BE2C (cell line): ENCODE measurements around the gene SPATA19.
"Not testable (repeated sequence)": the region's sequence is repeated elsewhere in the genome, so short reads cannot be mapped to it uniquely, and the experiment has no call there.

Experiments used
- DNase-seq: peaks from one replicate; pipeline ENCODE4 v3.0.0-alpha.2; 2020
- H3K27me3 ChIP-seq: fragments of 250-450 bp; sonication (Bioruptor Pico); 2 replicates; pipeline ENCODE4 v1.5.1; 2020; ENCODE audit warnings: mild to moderate bottlenecking
- H3K36me3 ChIP-seq: fragments of 250-450 bp; sonication (Bioruptor Pico); 2 replicates; pipeline ENCODE4 v1.5.1; 2020; ENCODE audit warnings: mild to moderate bottlenecking
- H3K4me1 ChIP-seq: fragments of 250-450 bp; sonication (Bioruptor Pico); 2 replicates; pipeline ENCODE4 v1.5.1; 2020
- H3K4me3 ChIP-seq: 2 replicates; pipeline ENCODE4 v1.5.1; 2011; ENCODE audit warnings: low read depth, low read length
- H3K9me3 ChIP-seq: fragments of 250-450 bp; sonication (Bioruptor Pico); 2 replicates; pipeline ENCODE4 v1.5.1; 2020
- TF ChIP-seq, protein P1 (sequence below): IDR thresholded peaks from 2 replicates; pipeline ENCODE4 v1.5.1; 2012; ENCODE audit warnings: mild to moderate bottlenecking, low read depth, low read length

SPATA19 gene

DNA sequence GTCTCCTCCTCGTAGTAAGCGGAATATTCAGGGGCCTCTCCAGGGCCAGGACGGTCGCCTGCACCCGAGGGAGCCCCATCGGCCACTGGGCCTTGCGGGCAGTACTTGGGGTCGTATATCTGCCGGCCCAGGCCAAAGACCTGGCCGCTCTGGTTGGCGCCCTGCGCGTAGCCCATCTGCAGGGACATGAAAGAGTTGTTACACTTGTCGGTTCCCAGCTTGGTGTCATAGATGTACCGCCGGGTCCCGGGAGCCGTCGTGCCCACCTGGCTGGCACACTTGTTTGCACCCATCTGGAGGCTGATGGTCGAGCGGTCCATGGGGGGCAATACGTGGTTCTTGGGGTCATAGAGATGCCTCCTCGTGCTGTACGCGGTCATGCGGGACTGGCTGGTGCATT, 19.4 kb upstream of the SPATA19 start:
- H3K9me3 ChIP-seq: no peaks in the 10 kb centered on the region
- no peaks in the 10 kb centered on the region for H3K36me3 ChIP-seq
- no peak overlapping the region for H3K4me3 ChIP-seq
- no peak for DNase-seq
- TF ChIP-seq, protein P1, sequence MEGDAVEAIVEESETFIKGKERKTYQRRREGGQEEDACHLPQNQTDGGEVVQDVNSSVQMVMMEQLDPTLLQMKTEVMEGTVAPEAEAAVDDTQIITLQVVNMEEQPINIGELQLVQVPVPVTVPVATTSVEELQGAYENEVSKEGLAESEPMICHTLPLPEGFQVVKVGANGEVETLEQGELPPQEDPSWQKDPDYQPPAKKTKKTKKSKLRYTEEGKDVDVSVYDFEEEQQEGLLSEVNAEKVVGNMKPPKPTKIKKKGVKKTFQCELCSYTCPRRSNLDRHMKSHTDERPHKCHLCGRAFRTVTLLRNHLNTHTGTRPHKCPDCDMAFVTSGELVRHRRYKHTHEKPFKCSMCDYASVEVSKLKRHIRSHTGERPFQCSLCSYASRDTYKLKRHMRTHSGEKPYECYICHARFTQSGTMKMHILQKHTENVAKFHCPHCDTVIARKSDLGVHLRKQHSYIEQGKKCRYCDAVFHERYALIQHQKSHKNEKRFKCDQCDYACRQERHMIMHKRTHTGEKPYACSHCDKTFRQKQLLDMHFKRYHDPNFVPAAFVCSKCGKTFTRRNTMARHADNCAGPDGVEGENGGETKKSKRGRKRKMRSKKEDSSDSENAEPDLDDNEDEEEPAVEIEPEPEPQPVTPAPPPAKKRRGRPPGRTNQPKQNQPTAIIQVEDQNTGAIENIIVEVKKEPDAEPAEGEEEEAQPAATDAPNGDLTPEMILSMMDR: no peak
- H3K4me1 ChIP-seq: no peaks in the 10 kb centered on the region
- peaks cover 37% of the 10 kb centered on the region for H3K27me3 ChIP-seq

DNA sequence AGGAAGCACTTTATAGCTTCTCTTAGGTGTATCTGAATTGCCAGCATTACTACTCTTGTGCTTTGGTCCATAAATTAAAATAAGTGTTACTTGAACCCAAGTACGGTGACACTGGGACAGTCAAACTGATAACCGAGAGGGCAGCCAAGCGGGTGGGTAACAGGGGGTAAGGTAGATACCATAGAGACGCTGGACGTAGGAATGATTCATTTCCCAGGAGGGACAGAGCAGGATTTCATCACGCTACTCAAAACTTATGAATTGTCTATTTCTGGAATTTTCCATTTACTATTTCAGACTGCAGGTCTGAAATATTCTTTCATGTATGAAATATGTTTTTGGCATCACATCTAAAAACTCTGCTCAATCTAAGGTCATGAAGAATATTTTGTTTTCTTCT, 14.8 kb upstream of the SPATA19 start:
- H3K27me3 ChIP-seq: peaks cover 42% of the 10 kb centered on the region
- H3K36me3 ChIP-seq: no peaks in the 10 kb centered on the region
- TF ChIP-seq, protein P1: no peak
- no peaks in the 10 kb centered on the region for H3K9me3 ChIP-seq
- DNase-seq: no peak
- no peaks in the 10 kb centered on the region for H3K4me1 ChIP-seq
- no peak overlapping the region for H3K4me3 ChIP-seq

DNA sequence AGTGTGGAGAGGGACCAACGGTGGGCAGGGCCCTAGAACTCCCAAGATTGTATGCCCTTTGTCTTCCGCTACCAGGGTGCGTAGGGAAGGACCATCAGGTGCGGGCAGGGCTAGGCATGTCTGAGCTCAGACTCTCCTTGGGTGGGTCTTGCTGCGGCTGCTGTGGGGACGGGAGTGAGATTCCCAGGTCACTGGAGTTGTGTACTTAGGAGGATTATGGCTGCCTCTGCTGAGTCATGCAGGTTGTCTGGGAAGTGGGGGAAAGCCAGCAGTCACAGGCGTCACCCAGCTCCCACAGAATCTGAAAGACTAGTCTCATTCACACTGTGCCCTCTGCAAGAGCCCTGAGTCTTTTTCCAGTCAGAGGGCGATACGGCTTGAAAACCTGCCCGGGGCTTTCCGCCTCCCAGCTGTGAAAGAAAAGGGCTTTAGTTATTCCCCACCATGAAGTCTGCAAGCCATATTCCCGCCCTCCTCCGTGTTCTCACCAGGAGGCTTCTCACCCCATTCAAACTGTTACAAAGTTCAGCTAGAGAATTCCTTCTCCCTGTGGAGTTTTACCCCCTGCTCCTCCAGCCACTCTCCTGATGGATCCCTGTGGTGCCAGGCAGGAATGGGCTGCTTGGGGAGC, 9.1 kb upstream of the SPATA19 start:
- H3K4me1 ChIP-seq, DNase-seq: not testable (repeated sequence)

GRCh38 chr11:133844217-133844616, 1.1 kb downstream of the SPATA19 start:
- TF ChIP-seq, protein P1: no peak
- Histone ChIP-seq H3K27me3 (peaks cover 38% of the 10 kb centered on the region), H3K4me3 (no peak overlapping the region), H3K4me1 (no peaks in the 10 kb centered on the region), H3K36me3 (no peaks in the 10 kb centered on the region), H3K9me3 (no peaks in the 10 kb centered on the region)
- DNase-seq: no peak

More for the DNA sequence above, 9.1 kb upstream of the SPATA19 start:
- not testable (repeated sequence) for H3K36me3 ChIP-seq, H3K9me3 ChIP-seq, H3K4me3 ChIP-seq
- H3K27me3 ChIP-seq: peaks cover 17% of the 10 kb centered on the region

GRCh38 chr11:133843454-133843987, 1.8 kb downstream of the SPATA19 start:
- H3K9me3 ChIP-seq: no peaks in the 10 kb centered on the region
- no peaks in the 10 kb centered on the region for H3K4me1 ChIP-seq
- no peaks in the 10 kb centered on the region for H3K36me3 ChIP-seq
- H3K4me3 ChIP-seq: no peak overlapping the region
- no peak for DNase-seq
- H3K27me3 ChIP-seq: peaks cover 38% of the 10 kb centered on the region
- TF ChIP-seq, protein P1: no peak

DNA sequence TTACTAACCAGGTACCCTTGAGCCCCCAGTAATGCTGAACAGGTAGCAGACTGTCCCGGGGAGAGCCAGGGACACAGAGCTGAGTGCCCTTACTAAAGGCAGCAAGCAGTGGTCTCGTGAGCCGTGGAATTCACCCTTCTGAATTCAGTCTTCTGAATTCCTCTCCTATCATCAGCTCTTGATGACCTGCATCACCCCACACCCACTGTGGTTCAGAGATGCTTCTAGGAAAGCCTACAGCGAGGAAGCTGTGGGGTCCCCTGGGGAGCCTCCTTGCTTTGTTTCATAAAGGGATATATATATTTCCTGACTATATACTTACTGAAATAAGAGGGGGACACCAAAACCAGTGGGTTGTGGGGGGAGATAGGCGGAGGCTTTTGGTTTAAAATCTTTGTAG, 2.6 kb downstream of the SPATA19 start:
- TF ChIP-seq, protein P1: no peak
- no peaks in the 10 kb centered on the region for H3K36me3 ChIP-seq
- no peaks in the 10 kb centered on the region for H3K9me3 ChIP-seq
- no peak for DNase-seq
- peaks cover 38% of the 10 kb centered on the region for H3K27me3 ChIP-seq
- no peaks in the 10 kb centered on the region for H3K4me1 ChIP-seq
- H3K4me3 ChIP-seq: no peak overlapping the region
